Activated naive CD4-positive, alpha-beta T cell (primary cell): ENCODE data around the gene ITIH6.
"Not testable (repeated sequence)": the region's sequence is repeated elsewhere in the genome, so short reads cannot be mapped to it uniquely, and the experiment has no call there.

Source experiments
- DNase-seq, 4 experiments: peaks; one replicate each; lab custom pipeline; 2025; lab: John Stamatoyannopoulos, UW

ITIH6 gene, protein sequence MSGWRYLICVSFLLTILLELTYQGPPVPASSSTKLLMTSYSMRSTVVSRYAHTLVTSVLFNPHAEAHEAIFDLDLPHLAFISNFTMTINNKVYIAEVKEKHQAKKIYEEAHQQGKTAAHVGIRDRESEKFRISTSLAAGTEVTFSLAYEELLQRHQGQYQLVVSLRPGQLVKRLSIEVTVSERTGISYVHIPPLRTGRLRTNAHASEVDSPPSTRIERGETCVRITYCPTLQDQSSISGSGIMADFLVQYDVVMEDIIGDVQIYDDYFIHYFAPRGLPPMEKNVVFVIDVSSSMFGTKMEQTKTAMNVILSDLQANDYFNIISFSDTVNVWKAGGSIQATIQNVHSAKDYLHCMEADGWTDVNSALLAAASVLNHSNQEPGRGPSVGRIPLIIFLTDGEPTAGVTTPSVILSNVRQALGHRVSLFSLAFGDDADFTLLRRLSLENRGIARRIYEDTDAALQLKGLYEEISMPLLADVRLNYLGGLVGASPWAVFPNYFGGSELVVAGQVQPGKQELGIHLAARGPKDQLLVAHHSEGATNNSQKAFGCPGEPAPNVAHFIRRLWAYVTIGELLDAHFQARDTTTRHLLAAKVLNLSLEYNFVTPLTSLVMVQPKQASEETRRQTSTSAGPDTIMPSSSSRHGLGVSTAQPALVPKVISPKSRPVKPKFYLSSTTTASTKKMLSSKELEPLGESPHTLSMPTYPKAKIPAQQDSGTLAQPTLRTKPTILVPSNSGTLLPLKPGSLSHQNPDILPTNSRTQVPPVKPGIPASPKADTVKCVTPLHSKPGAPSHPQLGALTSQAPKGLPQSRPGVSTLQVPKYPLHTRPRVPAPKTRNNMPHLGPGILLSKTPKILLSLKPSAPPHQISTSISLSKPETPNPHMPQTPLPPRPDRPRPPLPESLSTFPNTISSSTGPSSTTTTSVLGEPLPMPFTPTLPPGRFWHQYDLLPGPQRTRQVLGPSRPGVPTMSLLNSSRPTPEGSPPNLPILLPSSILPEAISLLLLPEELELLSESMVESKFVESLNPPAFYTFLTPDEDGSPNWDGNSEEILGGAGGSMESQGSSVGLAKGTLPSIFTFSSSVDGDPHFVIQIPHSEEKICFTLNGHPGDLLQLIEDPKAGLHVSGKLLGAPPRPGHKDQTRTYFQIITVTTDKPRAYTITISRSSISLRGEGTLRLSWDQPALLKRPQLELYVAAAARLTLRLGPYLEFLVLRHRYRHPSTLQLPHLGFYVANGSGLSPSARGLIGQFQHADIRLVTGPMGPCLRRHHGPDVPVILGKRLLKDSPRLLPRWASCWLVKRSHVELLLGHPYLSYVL

DNA sequence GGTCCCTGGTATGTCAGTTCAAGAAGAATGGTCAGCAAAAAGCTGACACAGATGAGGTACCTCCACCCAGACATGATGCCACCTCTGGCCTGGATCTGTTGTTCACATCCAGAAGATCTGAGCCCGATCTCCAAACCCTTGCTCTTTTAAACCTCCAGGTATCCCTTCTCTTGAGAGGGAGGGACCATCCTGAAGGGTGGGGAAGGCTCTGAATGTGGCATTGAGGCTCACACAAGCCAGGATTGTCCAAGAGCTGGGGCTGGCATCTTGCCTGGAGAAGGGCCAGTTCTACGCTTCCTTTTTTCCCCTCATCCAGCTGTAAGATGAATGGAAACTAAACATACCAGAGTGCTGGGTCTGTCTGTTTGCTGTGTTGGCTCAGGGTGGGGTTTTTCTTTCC lies at the start of gene ITIH6:
TSS of gene ITIH6 (minus strand) at position 119 of the 400 bp plus-strand sequence. CDS start at position 74, 45 bp downstream.
- no peak for DNase-seq

GRCh38 chrX:54847700-54848099 lies 49.6 kb upstream of the ITIH6 start:
- DNase-seq: not testable (repeated sequence)

DNA sequence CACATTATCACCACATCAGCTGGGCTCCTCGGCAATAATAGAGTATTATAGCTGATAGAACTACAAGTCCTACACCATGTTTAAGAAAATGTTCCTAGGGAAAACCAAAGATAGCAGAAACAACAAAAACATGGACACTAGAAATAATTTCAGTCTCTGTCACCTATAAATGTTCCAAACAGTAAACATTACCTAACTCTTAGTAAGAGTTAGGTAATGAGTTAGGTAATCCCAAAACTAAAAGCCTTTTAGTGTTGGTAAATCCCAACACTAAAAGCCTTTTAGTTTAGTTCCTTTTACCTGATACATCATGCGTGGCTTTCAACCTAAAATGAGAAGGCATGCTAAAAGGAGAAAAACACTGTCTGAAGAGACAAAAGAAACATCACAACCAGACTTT lies 45.0 kb upstream of the ITIH6 start:
- DNase-seq: no peak

DNA sequence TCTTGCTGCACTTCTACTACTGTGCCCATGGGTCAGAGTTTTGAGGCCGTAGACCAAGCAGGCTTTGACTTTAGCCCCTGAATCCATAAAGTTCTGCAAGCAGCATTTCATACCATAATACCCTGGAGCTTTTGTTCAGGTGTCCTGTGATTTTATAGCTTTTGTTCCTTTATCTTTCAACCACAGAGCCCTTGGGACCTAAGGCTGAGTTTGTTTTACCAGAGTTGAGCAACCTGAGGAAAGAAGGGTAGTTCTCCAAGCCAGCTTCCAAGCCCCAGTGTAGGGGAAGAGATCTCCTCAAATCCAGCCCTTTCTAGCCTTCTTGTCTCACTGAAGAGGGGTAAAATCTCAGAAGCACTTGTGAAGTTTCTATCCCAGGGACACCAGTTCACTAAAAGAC lies 44.6 kb upstream of the ITIH6 start:
- no peak for DNase-seq

DNA sequence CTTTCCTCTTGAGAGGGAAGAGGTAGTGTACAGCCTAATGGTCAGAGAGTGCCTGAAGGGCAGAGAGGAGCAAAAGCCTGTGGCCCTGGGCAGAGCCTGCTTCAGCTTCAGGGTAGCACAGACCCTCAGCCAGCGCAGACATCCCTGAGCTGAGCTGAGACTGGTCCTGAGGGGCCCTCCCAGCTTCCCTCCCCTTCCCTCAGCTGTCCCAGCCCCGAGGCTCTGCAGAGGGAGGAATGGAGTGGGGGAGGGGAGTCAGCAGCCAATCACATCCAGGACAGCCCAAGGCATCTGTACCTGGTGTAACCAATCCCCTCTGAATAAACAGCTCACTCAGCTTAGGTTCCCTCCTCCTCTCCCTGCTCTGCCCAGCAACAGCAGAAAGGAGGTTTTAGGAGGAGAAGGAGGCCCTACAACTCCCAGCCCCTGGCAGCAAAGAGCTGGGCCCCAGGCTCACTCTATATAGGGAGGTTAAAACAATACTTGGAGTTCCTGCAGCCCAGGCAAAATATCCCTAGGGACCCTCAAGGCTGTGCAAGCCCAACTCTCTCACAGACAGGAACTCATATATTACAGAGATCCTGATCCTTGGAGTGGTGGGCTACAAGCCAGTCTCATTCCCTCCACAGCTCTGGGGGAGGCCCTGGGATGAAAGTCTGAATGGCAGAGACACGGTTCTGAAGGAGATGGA lies 43.3 kb upstream of the ITIH6 start:
- not testable (repeated sequence) for DNase-seq

DNA sequence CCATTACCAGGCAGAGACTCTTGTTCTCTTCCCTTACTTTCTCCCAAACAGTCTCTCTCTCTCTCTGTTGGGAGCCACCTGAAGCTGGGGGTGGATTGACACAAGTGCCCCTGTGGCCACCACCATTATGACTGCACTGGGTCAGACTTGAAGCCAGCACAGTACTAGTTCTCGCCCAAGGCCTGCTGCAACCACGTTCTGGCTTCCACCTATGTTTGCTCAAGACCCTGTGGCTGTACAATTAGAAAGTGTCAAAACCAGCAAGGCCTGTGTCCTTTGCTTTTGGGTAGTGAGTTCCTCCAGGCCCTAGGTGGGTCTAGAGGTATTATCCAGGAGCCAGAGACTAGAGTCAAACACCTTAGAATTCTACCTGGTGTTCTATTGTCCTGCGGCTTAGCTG lies 40.5 kb upstream of the ITIH6 start:
- DNase-seq: no peak

DNA sequence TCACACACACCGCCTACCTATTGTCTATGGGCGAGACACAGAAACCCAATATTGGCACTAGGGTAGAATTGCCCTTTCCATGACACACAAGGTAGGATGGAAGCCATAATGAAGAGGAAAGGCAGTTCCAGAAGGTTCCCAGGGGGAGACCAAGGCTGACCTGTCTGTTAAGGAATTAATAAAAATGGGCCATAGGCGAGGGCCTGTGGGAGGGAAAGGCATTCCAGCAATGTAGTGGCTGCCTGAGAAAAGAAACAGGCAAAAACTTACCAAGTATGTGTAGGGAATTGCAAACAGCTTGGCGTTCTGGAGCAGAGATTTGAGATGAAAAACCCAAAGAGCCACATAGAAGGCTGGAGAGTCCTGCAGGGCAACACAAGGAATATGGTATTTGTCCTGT lies 28.5 kb upstream of the ITIH6 start:
- no peak for DNase-seq

- DNase-seq: peak in 1 of 4 experiments; percentile 21
These were observed 27.8 kb upstream of the ITIH6 start for GRCh38 chrX:54825716-54826438.

- no peak for DNase-seq
These were observed 26.7 kb upstream of the ITIH6 start for GRCh38 chrX:54824722-54825121.

GRCh38 chrX:54824195-54824594 lies 26.1 kb upstream of the ITIH6 start:
- DNase-seq: no peak

DNA sequence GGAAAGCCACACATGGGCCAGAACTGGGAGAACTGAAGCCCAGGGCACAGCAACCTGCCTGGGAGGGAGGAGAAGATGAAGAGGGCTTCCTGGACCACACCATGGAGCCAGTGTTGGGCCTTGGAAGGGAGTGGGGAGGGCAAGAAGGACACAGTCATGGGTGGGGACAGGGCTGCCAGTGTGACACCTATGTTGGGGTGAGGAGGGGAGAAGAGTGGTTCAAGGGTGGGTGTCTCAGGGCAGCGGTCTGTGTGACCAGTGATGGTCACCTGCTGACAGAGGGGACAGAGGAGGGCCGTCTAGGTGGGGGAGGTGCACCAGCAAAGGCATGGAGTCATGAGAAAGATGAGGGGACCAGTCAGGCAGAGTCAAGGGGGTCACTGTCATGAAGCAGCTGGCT lies 23.3 kb upstream of the ITIH6 start:
- DNase-seq: no peak

DNA sequence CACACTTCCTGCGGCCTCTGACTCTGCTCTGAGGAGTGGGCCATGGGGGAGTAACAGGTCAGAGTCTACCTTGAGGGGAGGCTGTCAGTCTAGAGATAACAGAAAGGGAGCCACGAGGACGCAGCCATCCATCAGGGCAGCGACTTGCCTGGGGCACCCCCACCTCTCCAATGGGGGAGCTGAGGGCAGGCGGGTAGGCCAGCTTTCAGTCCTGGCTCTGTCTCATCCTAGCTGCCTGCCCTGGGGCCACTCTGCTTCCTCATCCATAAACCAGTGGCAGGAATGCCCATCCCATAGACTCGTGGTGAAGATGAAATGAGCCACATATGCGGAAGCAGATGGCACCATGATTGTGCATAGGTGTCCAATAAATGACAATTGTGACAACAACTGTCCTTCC lies 22.7 kb upstream of the ITIH6 start:
- no peak for DNase-seq

GRCh38 chrX:54819201-54819600 lies 21.1 kb upstream of the ITIH6 start:
- no peak for DNase-seq

DNA sequence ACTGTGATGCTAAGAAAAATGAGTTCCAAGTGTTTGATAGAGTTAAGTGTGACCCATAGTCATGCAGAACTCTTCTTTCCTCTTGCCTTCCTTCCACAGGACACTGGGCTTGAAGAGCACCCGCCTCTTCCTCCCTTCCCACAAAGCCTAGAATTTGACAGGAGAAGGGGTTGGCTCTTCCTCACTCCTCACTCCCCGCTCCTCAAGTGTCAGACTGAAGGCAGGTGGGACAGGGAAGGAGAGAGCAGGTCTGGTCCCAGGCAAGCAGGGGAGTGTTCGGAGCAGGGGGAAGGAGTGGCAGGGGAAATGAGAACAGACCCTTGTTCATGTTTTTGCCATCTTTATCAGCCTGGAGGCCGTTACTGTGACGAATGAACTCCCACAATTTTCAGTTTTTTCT lies 20.2 kb upstream of the ITIH6 start:
- no peak for DNase-seq

- no peak for DNase-seq
These were observed 19.3 kb upstream of the ITIH6 start for GRCh38 chrX:54817220-54817820.

DNA sequence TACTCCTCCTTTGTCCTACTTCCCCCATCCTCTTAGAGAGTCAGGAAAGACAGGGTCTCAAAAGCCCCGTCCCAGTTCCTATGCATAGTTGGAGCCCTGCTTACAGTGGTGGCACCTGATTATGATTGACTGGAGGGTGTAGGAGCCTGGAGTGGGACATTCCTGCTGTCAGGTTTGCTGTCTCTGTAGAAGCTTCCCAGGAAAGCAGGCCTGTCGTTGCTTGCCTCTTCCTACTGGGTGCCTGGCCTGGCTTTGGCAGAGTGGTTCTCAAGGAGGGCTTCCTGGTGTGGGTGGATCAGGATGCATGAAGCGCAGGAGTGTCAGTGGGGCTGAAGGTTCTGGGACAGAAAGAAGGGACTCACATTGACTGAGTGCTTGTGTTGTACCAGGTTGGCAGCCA lies 14.3 kb upstream of the ITIH6 start:
- no peak for DNase-seq

DNA sequence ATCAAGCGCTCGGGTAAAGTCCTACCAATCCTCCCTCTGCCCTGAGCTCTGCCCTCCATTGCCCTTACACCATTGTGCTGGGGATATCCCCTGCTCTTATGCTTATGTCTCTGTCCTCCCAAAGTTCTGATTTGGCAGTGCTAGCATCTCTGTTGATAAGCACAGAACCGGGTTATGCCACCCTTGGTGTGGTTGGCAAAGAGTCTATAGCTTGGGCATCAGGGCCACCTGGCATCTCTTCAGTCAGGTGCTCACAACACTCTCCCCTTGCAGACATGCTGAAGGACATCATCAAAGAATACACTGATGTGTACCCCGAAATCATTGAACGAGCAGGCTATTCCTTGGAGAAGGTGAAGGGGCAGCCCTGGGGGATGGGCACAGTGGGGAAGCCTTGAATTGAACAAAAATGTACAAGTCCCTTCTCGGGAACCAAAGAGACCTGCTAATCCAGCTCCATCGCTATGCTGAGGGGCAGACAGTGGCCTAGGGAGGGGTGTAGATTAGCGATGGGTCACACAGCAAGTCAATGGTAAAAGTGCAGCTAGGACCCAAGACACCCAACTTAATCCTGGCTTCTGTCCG lies 13.3 kb upstream of the ITIH6 start:
- DNase-seq: no peak

DNA sequence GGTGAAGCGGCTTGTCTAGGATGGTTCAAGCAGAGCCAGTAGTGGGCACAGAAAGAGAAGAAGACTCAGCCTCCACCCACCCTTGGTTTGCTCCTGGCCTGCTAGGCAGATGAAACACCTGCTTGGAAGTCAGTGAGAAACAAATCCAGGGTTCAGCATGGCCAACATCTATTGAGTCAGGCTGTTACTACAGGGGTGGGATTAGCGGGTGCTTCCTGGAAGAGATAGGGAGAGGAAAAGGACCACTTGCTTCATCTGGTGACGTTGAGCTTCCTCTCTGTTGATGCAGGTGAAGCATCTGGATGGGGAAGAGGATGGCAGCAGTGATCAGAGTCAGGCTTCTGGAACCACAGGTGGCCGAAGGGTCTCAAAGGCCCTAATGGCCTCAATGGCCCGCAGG lies 12.5 kb upstream of the ITIH6 start:
- no peak for DNase-seq

DNA sequence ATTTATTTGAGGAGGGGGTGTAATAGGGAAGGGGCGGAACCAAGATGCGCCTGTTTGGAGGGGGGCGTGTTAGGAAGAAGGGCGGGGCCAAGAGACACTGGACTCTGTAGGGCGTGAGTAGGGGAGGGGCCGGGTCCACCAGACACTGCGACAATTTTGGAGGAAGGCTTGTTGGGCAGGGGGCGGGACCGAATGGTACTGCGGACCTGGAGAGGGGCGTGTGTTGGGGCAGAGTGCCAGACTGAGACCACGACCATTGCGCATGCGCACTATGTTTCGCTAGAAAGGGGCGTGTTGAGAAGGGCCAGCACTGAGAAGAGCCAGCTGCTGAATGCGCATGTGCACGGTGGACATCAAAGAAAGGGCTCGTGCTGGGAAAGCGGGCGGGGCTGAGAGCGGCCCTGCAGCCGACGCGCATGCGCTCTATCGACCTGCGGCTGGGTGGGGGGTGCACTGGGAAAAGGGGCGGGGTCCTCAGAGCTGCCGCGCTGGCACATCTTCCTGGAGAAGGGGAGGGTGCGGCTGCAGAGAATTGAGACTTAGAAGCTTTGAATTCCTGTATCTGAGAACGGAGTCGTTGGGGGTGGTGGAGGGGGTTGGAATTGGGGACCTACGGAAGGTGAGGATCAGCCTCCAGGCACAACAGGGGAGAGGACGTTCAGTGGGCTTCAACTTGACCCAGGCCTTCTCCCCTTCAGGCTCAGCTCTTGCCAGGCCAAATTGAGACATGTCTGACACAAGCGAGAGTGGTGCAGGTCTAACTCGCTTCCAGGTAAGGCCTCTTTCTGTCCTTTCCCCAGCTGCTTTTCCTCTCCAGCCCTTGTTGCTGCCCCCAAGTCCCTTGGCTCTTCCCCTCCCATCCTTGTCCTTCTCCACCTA lies 10.8 kb upstream of the ITIH6 start:
- DNase-seq: peak; percentile 56 to 76 (median 67)
